ENCODE measurements around the gene KCNK18. TPM values are rescaled to one million over a fixed set of nuclear protein-coding genes. Genes with fewer than 3 reads are reported as not detected.

The KCNK18 gene
- total RNA-seq, 6 experiments from 2014 or later: not detected

GRCh38 chr10:117249493-117250093 is 52.3 kb downstream of the KCNK18 start:
- no peaks in the 10 kb centered on the region for H3K9me3 ChIP-seq
- no peak overlapping the region for H3K27ac ChIP-seq
- ATAC-seq (no peak), DNase-seq (no peak)
- no peaks in the 10 kb centered on the region for H3K36me3 ChIP-seq
- WGBS (ENCODE audit: insufficient coverage, low coverage, low lambda C conversion rate, missing lambda C conversion rate): 46% methylated on average over 6 of the region's 6 CpGs
- H3K27me3 ChIP-seq: no peaks in the 10 kb centered on the region
- H3K4me1 ChIP-seq: no peaks in the 10 kb centered on the region
- TF ChIP-seq POLR2A (IDR thresholded peaks at IDR 0.05) (no peak), CTCF (IDR thresholded peaks at IDR 0.05) (no peak)
- no peak overlapping the region for H3K4me3 ChIP-seq
- intact Hi-C loops (cut with DNase I): no loop called here

GRCh38 chr10:117250411-117250810 is 53.1 kb downstream of the KCNK18 start:
- no peak for TF ChIP-seq CTCF (IDR thresholded peaks at IDR 0.05)
- TF ChIP-seq POLR2A (IDR thresholded peaks at IDR 0.05): no peak

GRCh38 chr10:117253908-117254307 is 56.6 kb downstream of the KCNK18 start:
- Histone ChIP-seq H3K9me3 (no peaks in the 10 kb centered on the region), H3K4me3 (no peak overlapping the region), H3K27ac (no peak overlapping the region), H3K36me3 (no peaks in the 10 kb centered on the region), H3K27me3 (no peaks in the 10 kb centered on the region), H3K4me1 (no peaks in the 10 kb centered on the region)
- WGBS (ENCODE audit: insufficient coverage, low coverage, low lambda C conversion rate, missing lambda C conversion rate): 60% methylated on average over 1 of the region's 9 CpGs
- no peak for ATAC-seq
- TF ChIP-seq POLR2A (IDR thresholded peaks at IDR 0.05): no peak
- TF ChIP-seq CTCF (IDR thresholded peaks at IDR 0.05): no peak
- intact Hi-C loops (cut with DNase I): no loop called here
- DNase-seq: no peak

More at GRCh38 chr10:117250411-117250810, 53.1 kb downstream of the KCNK18 start:
- Histone ChIP-seq H3K4me1 (no peaks in the 10 kb centered on the region), H3K9me3 (no peaks in the 10 kb centered on the region), H3K27me3 (no peaks in the 10 kb centered on the region), H3K4me3 (no peak overlapping the region), H3K27ac (no peak overlapping the region), H3K36me3 (no peaks in the 10 kb centered on the region)
- ATAC-seq (no peak), DNase-seq (no peak)
- 26% methylated on average over 6 of the region's 7 CpGs for WGBS (ENCODE audit: insufficient coverage, low coverage, low lambda C conversion rate, missing lambda C conversion rate)
- intact Hi-C loops (cut with DNase I): no loop called here

GRCh38 chr10:117254338-117254737 is 57.0 kb downstream of the KCNK18 start:
- no peaks in the 10 kb centered on the region for H3K27me3 ChIP-seq
- 33% methylated on average over 3 of the region's 9 CpGs for WGBS (ENCODE audit: insufficient coverage, low coverage, low lambda C conversion rate, missing lambda C conversion rate)
- no peaks in the 10 kb centered on the region for H3K9me3 ChIP-seq
- no peak overlapping the region for H3K27ac ChIP-seq
- DNase-seq (no peak), ATAC-seq (no peak)
- H3K36me3 ChIP-seq: no peaks in the 10 kb centered on the region
- H3K4me3 ChIP-seq: no peak overlapping the region
- no peaks in the 10 kb centered on the region for H3K4me1 ChIP-seq
- TF ChIP-seq CTCF (IDR thresholded peaks at IDR 0.05): no peak
- TF ChIP-seq POLR2A (IDR thresholded peaks at IDR 0.05): no peak
- intact Hi-C loops (cut with DNase I): no loop called here

Data from right lobe of liver (tissue), 6 donors.